Fibroblast of lung (primary cell): ENCODE data around the gene ZNF692. TPM values are rescaled to one million over a fixed set of nuclear protein-coding genes. Genes with fewer than 3 reads are reported as not detected.

ENCODE experiments used
- DNase-seq, 2 donors: peaks; one replicate each; pipeline versions ENCODE4 v3.0.0 to v3.0.0-alpha.2; 2010; ENCODE audit warnings: low read depth in 2 of 2
- H2AFZ ChIP-seq: 2 replicates; pipeline ENCODE4 v1.5.1; 2012; ENCODE audit warnings: low read length, control low read depth, inconsistent platforms
- H3K27ac ChIP-seq: 2 replicates; pipeline ENCODE4 v1.5.1; 2011; ENCODE audit warnings: low read length, control low read depth; ENCODE audit not compliant: insufficient read depth
- H3K27me3 ChIP-seq: 2 replicates; pipeline ENCODE4 v1.5.1; 2011; ENCODE audit warnings: mild to moderate bottlenecking, low read length; ENCODE audit not compliant: control insufficient read depth, insufficient read depth
- H3K36me3 ChIP-seq: 2 replicates; pipeline ENCODE4 v1.5.1; 2011; ENCODE audit warnings: low read length; ENCODE audit not compliant: control insufficient read depth, insufficient read depth
- H3K4me1 ChIP-seq: 2 replicates; pipeline ENCODE4 v1.5.1; 2011; ENCODE audit warnings: low read length; ENCODE audit not compliant: control insufficient read depth, insufficient read depth; ENCODE audit errors: extremely low read depth
- H3K4me2 ChIP-seq: 2 replicates; pipeline ENCODE4 v1.5.1; 2011; ENCODE audit warnings: low read length, control low read depth; ENCODE audit not compliant: insufficient read depth; ENCODE audit errors: extremely low read depth
- H3K4me3 ChIP-seq, 4 experiments: fragments of 200-600 bp in 1 of 4; sonication (generic) in 1 of 4; replicated peaks in 1 of 4; 2 replicates each; pipeline ENCODE4 v1.5.1; 2011 to 2016; ENCODE audit warnings: low read length in 4 of 4, low read depth in 3 of 4, mild to moderate bottlenecking in 3 of 4, control low read depth in 2 of 4, inconsistent platforms in 1 of 4, mixed read lengths in 1 of 4; ENCODE audit not compliant: insufficient read depth in 1 of 4; ENCODE audit errors: control extremely low read depth in 1 of 4
- H3K79me2 ChIP-seq: 2 replicates; pipeline ENCODE4 v1.5.1; 2012; ENCODE audit warnings: mild to moderate bottlenecking, low read length, inconsistent platforms; ENCODE audit not compliant: control insufficient read depth, insufficient read depth
- H3K9ac ChIP-seq: 2 replicates; pipeline ENCODE4 v1.5.1; 2011; ENCODE audit warnings: mild to moderate bottlenecking, low read length, control low read depth; ENCODE audit not compliant: insufficient read depth
- H3K9me3 ChIP-seq: 2 replicates; pipeline ENCODE4 v1.5.1; 2012; ENCODE audit warnings: low read depth, low read length; ENCODE audit not compliant: control insufficient read depth, insufficient read depth
- H4K20me1 ChIP-seq: 2 replicates; pipeline ENCODE4 v1.5.1; 2011; ENCODE audit warnings: low read length; ENCODE audit not compliant: control insufficient read depth, insufficient read depth; ENCODE audit errors: extremely low read depth
- EZH2 ChIP-seq: IDR thresholded peaks from 2 replicates; pipeline ENCODE4 v1.5.1; 2012; ENCODE audit warnings: low read length, control low read depth, mild to moderate bottlenecking; ENCODE audit errors: missing control alignments
- polyA plus RNA-seq, 2 donors: library from polyadenylated mRNA; depleted of rRNA in 1 of 2; stranded (reverse) in 1 of 2; unstranded in 1 of 2; fragments of >200 nt; gene quantifications; 2 replicates each; pipeline ENCODE4 v1.2.1, GENCODE V29; 2011 to 2012; ENCODE audit warnings: missing spikeins in 1 of 2
- total RNA-seq: library from RNA; depleted of rRNA; stranded (reverse); fragments of >200 nt; gene quantifications from 2 replicates; pipeline ENCODE4 v1.2.1, GENCODE V29; 2014
- TF ChIP-seq, protein P1 (sequence below), 2 donors: IDR thresholded peaks in 1 of 2; conservative IDR thresholded peaks in 1 of 2; 1 replicate in 1 of 2; 2 replicates in 1 of 2; pipeline ENCODE4 v1.5.1; 2011 to 2012; ENCODE audit warnings: low read length in 2 of 2, control low read depth in 1 of 2, inconsistent platforms in 1 of 2, low read depth in 1 of 2, mild to moderate bottlenecking in 1 of 2

ZNF692 gene
- total and polyA plus RNA-seq, 2 donors (not counting 1 experiment from before 2014, with no cell fraction given): 7.6 to 16.2 TPM

DNA sequence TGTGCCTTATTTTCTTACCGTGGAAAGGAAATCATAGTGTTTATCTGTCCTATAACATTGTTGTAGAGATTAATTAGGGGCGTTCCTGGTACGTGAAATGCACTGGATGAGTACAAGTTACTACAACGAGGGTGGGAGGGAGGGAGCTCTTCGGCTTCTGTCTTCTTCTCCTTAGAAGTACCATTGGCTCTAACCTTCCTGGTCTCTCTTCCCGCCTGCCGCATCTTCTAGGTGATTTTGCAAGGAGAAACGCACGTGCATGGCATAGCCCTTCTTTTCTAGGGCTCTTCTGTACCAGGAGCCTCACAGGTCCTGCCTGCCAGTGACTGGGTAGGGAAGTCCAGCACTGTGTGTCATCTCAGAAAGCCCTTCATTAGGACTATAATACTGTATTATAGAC is 50.0 kb downstream of the ZNF692 start:
- no peak overlapping the region for H3K4me2 ChIP-seq
- H3K4me3 ChIP-seq: no peak overlapping the region
- H3K27me3 ChIP-seq: no peaks in the 10 kb centered on the region
- H3K36me3 ChIP-seq: peaks cover 19% of the 10 kb centered on the region
- TF ChIP-seq EZH2: no peak
- TF ChIP-seq, protein P1, sequence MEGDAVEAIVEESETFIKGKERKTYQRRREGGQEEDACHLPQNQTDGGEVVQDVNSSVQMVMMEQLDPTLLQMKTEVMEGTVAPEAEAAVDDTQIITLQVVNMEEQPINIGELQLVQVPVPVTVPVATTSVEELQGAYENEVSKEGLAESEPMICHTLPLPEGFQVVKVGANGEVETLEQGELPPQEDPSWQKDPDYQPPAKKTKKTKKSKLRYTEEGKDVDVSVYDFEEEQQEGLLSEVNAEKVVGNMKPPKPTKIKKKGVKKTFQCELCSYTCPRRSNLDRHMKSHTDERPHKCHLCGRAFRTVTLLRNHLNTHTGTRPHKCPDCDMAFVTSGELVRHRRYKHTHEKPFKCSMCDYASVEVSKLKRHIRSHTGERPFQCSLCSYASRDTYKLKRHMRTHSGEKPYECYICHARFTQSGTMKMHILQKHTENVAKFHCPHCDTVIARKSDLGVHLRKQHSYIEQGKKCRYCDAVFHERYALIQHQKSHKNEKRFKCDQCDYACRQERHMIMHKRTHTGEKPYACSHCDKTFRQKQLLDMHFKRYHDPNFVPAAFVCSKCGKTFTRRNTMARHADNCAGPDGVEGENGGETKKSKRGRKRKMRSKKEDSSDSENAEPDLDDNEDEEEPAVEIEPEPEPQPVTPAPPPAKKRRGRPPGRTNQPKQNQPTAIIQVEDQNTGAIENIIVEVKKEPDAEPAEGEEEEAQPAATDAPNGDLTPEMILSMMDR (conservative IDR thresholded peaks at IDR 0.05 in 1 of 2, IDR thresholded peaks at IDR 0.05 in 1 of 2; ENCODE audit: low read depth in 1 of 2, low read length in 2 of 2): no peak
- no peak overlapping the region for H2AFZ ChIP-seq
- DNase-seq: no peak
- no peaks in the 10 kb centered on the region for H3K9me3 ChIP-seq
- H3K27ac ChIP-seq: no peak overlapping the region
- no peaks in the 10 kb centered on the region for H4K20me1 ChIP-seq
- H3K79me2 ChIP-seq: no peaks in the 10 kb centered on the region
- H3K9ac ChIP-seq: no peak overlapping the region
- peaks cover 8% of the 10 kb centered on the region for H3K4me1 ChIP-seq

DNA sequence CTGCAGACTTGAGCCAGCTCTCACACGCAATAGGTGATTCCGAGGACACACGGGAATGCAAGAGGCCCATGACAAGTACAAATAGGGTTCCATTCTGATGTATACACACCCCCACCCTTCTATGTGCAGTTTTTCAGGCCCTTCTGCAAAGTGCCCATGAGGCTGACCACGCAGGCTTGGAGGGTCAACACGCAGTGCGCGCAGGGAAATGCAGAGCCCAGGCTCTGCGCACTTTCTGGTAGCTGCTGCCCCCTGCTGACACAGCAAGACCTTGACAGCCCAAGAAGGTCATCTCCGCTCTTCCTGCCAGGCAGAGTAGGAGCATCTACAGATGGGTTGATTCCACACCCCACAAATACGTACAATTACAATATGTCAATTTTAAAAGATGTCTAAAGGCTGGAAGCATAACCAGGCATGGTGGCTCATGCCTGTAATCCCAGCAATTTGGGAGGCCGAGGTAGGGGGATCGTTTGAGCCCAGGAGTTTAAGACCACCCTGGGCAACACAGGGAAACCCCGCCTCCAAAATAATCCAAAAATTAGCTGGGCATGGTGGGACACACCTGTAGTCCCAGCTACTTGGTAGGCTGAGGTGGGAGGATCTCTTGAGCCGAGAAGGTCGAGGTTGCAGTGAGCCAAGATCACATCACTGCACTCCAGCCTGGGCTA is 51.7 kb downstream of the ZNF692 start:
- peak in 1 of 2 donors; percentile 43 for DNase-seq
- no peak for TF ChIP-seq EZH2
- TF ChIP-seq, protein P1 (conservative IDR thresholded peaks at IDR 0.05 in 1 of 2, IDR thresholded peaks at IDR 0.05 in 1 of 2; ENCODE audit: low read depth in 1 of 2, low read length in 2 of 2): peak; percentile 61 to 72
- no peaks in the 10 kb centered on the region for H3K27me3 ChIP-seq
- peaks cover 6% of the 10 kb centered on the region for H3K36me3 ChIP-seq
- no peak overlapping the region for H3K9ac ChIP-seq
- no peak overlapping the region for H3K4me2 ChIP-seq
- no peaks in the 10 kb centered on the region for H3K79me2 ChIP-seq
- H3K9me3 ChIP-seq: no peaks in the 10 kb centered on the region
- no peak overlapping the region for H3K4me3 ChIP-seq
- H3K27ac ChIP-seq: no peak overlapping the region
- H4K20me1 ChIP-seq: no peaks in the 10 kb centered on the region
- H3K4me1 ChIP-seq: peaks cover 8% of the 10 kb centered on the region
- no peak overlapping the region for H2AFZ ChIP-seq

DNA sequence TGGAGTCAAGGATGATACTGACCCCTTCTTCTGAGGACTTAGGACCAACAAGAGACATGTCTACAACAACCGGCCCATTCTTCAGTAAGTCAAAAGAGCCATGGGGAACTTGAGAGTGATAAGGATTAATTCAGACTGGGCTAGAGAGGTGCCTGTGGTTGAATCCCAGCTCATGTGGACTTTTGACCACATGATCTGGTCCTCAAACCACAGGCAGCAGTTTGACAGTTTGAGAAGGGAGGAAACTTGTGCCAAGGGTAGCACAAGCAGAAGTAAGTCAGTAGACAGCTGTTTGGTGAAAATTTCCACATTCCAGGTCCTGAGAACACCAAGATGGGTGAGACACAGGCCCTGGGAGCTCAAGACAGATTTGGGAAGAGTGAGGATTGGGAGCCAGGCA is 53.0 kb downstream of the ZNF692 start:
- no peaks in the 10 kb centered on the region for H3K79me2 ChIP-seq
- no peaks in the 10 kb centered on the region for H3K9me3 ChIP-seq
- no peaks in the 10 kb centered on the region for H4K20me1 ChIP-seq
- TF ChIP-seq, protein P1 (conservative IDR thresholded peaks at IDR 0.05 in 1 of 2, IDR thresholded peaks at IDR 0.05 in 1 of 2; ENCODE audit: low read depth in 1 of 2, low read length in 2 of 2): no peak
- no peak for TF ChIP-seq EZH2
- no peak for DNase-seq
- H3K4me2 ChIP-seq: no peak overlapping the region
- no peak overlapping the region for H2AFZ ChIP-seq
- H3K27ac ChIP-seq: no peak overlapping the region
- no peak overlapping the region for H3K9ac ChIP-seq
- peaks cover 5% of the 10 kb centered on the region for H3K4me1 ChIP-seq
- no peak overlapping the region for H3K4me3 ChIP-seq
- H3K36me3 ChIP-seq: no peaks in the 10 kb centered on the region
- no peaks in the 10 kb centered on the region for H3K27me3 ChIP-seq
